Natural killer cell (primary cell): ENCODE data around the gene IGSF9. TPM values are rescaled to one million over a fixed set of nuclear protein-coding genes. Genes with fewer than 3 reads are reported as not detected.

Experiments used
- ATAC-seq, 3 donors: fragments of 150-1000 bp in 2 of 3; fragments of 200-7000 bp in 1 of 3; cut with Tn5 transposase; 1 replicate in 1 of 3; 2 replicates in 2 of 3; pipeline ENCODE4 v1.10.0; 2021; ENCODE audit warnings: mild to moderate bottlenecking in 2 of 3, moderate library complexity in 2 of 3
- DNase-seq, 2 donors: peaks; one replicate each; pipeline versions ENCODE4 v3.0.0 to v3.0.0-alpha.2; 2013 to 2021; ENCODE audit warnings: mixed read lengths in 1 of 2
- H3K27ac ChIP-seq: one replicate; pipeline ENCODE4 v1.5.1; 2013; ENCODE audit warnings: mild to moderate bottlenecking, low read length
- H3K27me3 ChIP-seq: one replicate; pipeline ENCODE4 v1.6.1; 2013; ENCODE audit warnings: low read length; ENCODE audit not compliant: control insufficient read depth, insufficient read depth
- H3K36me3 ChIP-seq: one replicate; pipeline ENCODE4 v1.6.1; 2013; ENCODE audit warnings: low read length; ENCODE audit not compliant: control insufficient read depth, insufficient read depth
- H3K4me1 ChIP-seq: one replicate; pipeline ENCODE4 v1.6.1; 2013; ENCODE audit warnings: low read length; ENCODE audit not compliant: control insufficient read depth, insufficient read depth
- H3K4me3 ChIP-seq: one replicate; pipeline ENCODE4 v1.5.1; 2013; ENCODE audit warnings: low read length
- H3K9me3 ChIP-seq: one replicate; pipeline ENCODE4 v1.6.1; 2013; ENCODE audit warnings: low read length; ENCODE audit not compliant: control insufficient read depth, insufficient read depth
- H3K27ac Mint-ChIP-seq, 2 donors: one replicate each; pipeline ENCODE4 v1.8.0; 2022; ENCODE audit warnings: mild to moderate bottlenecking in 2 of 2, mixed read lengths in 2 of 2, moderate library complexity in 1 of 2
- H3K27me3 Mint-ChIP-seq, 2 donors: one replicate each; pipeline ENCODE4 v1.8.0; 2022; ENCODE audit warnings: low read depth in 2 of 2, mixed read lengths in 2 of 2
- H3K36me3 Mint-ChIP-seq: one replicate; pipeline ENCODE4 v1.8.0; 2022; ENCODE audit warnings: mixed read lengths
- H3K4me1 Mint-ChIP-seq, 2 donors: one replicate each; pipeline ENCODE4 v1.8.0; 2022; ENCODE audit warnings: mixed read lengths in 2 of 2
- H3K4me3 Mint-ChIP-seq: one replicate; pipeline ENCODE4 v1.8.0; 2022; ENCODE audit warnings: mild to moderate bottlenecking, moderate library complexity, mixed read lengths
- H3K9me3 Mint-ChIP-seq, 2 donors: one replicate each; pipeline ENCODE4 v1.8.0; 2022; ENCODE audit warnings: mixed read lengths in 2 of 2
- WGBS: methylation state at CpG from one replicate; pipeline ENCODE4 v1.1.7; 2013; ENCODE audit warnings: missing lambda C conversion rate; ENCODE audit not compliant: insufficient coverage; 5-methylcytosine and 5-hydroxymethylcytosine counted together
- intact Hi-C: fragments of 100-400 bp; cut with micrococcal nuclease; formaldehyde crosslinking; loops from one replicate; pipeline ENCODE4 v1.14.2; 2022
- total RNA-seq, 4 donors: library from RNA; stranded (reverse); fragments of 120-200 nt in 1 of 4; gene quantifications; one replicate each; pipeline versions ENCODE4 v1.2.3 to v1.2.4, GENCODE V29; 2013 to 2022
- TF ChIP-seq, protein P1 (sequence below): fragments of 200-600 bp; IDR thresholded peaks from one replicate; pipeline ENCODE4 v1.8.0; 2022; ENCODE audit warnings: antibody characterized with exemption

The IGSF9 gene
- total RNA-seq, 3 donors from 2014 or later (not counting 1 experiment from before 2014, with no cell fraction given), result not detected

DNA sequence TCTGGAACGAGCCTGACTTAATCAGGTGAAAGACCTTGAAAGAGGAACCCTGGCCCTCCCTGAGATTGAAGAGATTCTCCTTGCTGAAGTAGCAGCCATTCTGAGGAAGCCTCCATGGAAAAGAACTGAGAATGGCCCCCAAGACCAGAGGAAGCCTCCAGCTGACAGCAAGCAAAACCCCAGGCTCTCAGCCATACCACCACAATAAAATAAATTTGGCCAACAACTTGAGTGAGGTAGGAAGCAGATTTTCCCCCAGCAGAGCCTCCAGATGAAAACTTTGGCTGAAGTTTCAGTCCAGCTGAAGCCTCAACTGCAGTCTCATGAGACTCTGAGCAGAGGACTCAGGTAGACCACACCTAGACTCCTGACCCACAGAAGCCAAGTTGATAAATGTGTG lies 42.6 kb upstream of the IGSF9 start:
- Histone ChIP-seq H3K27ac (no peak overlapping the region), H3K4me3 (no peak overlapping the region), H3K36me3 (no peaks in the 10 kb centered on the region), H3K27me3 (peaks cover 4% of the 10 kb centered on the region), H3K4me1 (no peaks in the 10 kb centered on the region), H3K9me3 (no peaks in the 10 kb centered on the region)
- WGBS, result 70% methylated on average over 1 of the region's 1 CpG
- DNase-seq (no peak), ATAC-seq (no peak)
- no peak overlapping the region for H3K27ac Mint-ChIP-seq
- TF ChIP-seq, protein P1, sequence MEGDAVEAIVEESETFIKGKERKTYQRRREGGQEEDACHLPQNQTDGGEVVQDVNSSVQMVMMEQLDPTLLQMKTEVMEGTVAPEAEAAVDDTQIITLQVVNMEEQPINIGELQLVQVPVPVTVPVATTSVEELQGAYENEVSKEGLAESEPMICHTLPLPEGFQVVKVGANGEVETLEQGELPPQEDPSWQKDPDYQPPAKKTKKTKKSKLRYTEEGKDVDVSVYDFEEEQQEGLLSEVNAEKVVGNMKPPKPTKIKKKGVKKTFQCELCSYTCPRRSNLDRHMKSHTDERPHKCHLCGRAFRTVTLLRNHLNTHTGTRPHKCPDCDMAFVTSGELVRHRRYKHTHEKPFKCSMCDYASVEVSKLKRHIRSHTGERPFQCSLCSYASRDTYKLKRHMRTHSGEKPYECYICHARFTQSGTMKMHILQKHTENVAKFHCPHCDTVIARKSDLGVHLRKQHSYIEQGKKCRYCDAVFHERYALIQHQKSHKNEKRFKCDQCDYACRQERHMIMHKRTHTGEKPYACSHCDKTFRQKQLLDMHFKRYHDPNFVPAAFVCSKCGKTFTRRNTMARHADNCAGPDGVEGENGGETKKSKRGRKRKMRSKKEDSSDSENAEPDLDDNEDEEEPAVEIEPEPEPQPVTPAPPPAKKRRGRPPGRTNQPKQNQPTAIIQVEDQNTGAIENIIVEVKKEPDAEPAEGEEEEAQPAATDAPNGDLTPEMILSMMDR, result no peak
- intact Hi-C loops, result no loop called here
- no peaks in the 10 kb centered on the region for H3K36me3 Mint-ChIP-seq
- H3K4me3 Mint-ChIP-seq, result no peak overlapping the region
- H3K27me3 Mint-ChIP-seq, result peaks cover 10 to 30% of the 10 kb centered on the region in 2 donors
- no peaks in the 10 kb centered on the region for H3K9me3 Mint-ChIP-seq
- H3K4me1 Mint-ChIP-seq, result no peaks in the 10 kb centered on the region

DNA sequence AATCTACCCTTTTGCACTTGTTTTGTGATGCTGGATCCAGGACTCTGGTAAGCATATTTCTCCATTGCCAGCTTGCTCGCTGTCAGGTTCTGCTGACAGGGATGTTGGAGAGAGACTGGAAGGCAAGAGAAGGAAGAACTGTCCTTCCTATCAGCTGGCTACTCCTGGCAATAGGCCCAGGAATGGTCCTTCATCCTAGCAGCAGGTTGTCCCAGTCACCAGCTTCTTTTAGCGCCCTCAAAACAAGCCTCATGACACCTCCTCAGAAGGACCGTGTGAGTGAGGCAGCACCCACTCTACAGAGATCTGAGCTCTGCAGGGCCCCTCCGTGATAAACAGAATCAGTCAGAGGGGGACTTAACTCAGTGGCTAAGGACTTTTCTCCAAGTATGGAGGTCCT lies 41.8 kb upstream of the IGSF9 start:
- no peaks in the 10 kb centered on the region for H3K9me3 ChIP-seq
- Mint-ChIP-seq H3K27ac (no peak overlapping the region), H3K36me3 (no peaks in the 10 kb centered on the region), H3K9me3 (no peaks in the 10 kb centered on the region), H3K4me3 (no peak overlapping the region), H3K27me3 (peaks cover 8 to 35% of the 10 kb centered on the region in 2 donors), H3K4me1 (no peaks in the 10 kb centered on the region)
- H3K4me3 ChIP-seq, result no peak overlapping the region
- H3K27me3 ChIP-seq, result peaks cover 4% of the 10 kb centered on the region
- TF ChIP-seq, protein P1, result no peak
- H3K4me1 ChIP-seq, result no peaks in the 10 kb centered on the region
- 94% methylated on average over 4 of the region's 4 CpGs for WGBS
- H3K36me3 ChIP-seq, result no peaks in the 10 kb centered on the region
- intact Hi-C loops, result no loop called here
- ATAC-seq (no peak), DNase-seq (no peak)
- H3K27ac ChIP-seq, result no peak overlapping the region

DNA sequence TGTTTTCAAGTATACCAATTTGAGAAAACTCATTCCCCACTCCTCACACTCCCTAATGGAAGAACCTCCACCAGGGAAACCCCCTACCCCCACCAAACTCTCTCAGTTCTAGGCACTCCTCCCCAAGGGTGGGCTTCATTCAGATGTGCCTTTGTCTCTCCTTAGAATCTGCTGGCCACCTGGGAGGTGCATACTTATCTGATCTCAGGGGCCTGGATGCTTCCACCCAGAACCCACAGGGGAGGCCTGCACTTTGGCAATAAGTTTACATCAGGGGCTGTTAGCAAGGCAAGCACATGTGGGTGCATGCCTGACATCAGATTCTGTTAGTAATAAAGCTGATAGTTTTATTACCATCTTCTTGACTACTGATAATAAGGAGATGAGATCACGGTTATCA lies 41.1 kb upstream of the IGSF9 start:
- H3K27me3 Mint-ChIP-seq, result peaks cover 12 to 35% of the 10 kb centered on the region in 2 donors
- no peaks in the 10 kb centered on the region for H3K9me3 ChIP-seq
- H3K4me1 Mint-ChIP-seq, result no peaks in the 10 kb centered on the region
- no peak overlapping the region for H3K27ac Mint-ChIP-seq
- no peak overlapping the region for H3K27ac ChIP-seq
- ATAC-seq, result no peak
- H3K4me1 ChIP-seq, result no peaks in the 10 kb centered on the region
- intact Hi-C loops, result no loop called here
- TF ChIP-seq, protein P1, result no peak
- no peak overlapping the region for H3K4me3 ChIP-seq
- peaks cover 4% of the 10 kb centered on the region for H3K27me3 ChIP-seq
- WGBS, result 100% methylated on average over 1 of the region's 1 CpG
- no peak for DNase-seq
- no peak overlapping the region for H3K4me3 Mint-ChIP-seq
- H3K36me3 ChIP-seq, result no peaks in the 10 kb centered on the region
- H3K36me3 Mint-ChIP-seq, result no peaks in the 10 kb centered on the region
- no peaks in the 10 kb centered on the region for H3K9me3 Mint-ChIP-seq

DNA sequence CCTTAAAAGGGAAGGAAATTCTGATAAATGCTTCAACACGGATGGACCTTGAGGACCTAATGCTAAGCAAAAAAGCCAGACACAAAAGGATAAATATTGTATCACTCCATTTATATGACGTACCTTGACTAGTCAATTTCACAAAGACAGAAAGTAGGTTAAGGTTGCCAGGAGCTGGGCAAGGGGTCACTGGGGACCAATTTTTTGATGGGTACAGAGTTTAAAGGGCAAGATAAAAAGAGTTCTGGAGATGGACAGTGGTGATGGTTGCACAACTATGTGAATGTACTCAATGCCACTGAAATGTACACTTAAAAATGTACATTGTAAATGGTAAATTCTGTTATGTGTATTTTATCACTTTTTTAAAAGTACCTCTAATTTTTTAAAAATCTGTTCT lies 40.7 kb upstream of the IGSF9 start:
- Histone ChIP-seq H3K27ac (no peak overlapping the region), H3K36me3 (no peaks in the 10 kb centered on the region), H3K27me3 (peaks cover 4% of the 10 kb centered on the region), H3K9me3 (no peaks in the 10 kb centered on the region), H3K4me1 (no peaks in the 10 kb centered on the region), H3K4me3 (no peak overlapping the region)
- WGBS, result 86% methylated on average over 2 of the region's 2 CpGs
- H3K4me3 Mint-ChIP-seq, result no peak overlapping the region
- no peaks in the 10 kb centered on the region for H3K36me3 Mint-ChIP-seq
- no peaks in the 10 kb centered on the region for H3K4me1 Mint-ChIP-seq
- DNase-seq (no peak), ATAC-seq (no peak)
- no peak overlapping the region for H3K27ac Mint-ChIP-seq
- intact Hi-C loops, result no loop called here
- H3K9me3 Mint-ChIP-seq, result no peaks in the 10 kb centered on the region
- peaks cover 12 to 31% of the 10 kb centered on the region in 2 donors for H3K27me3 Mint-ChIP-seq
- TF ChIP-seq, protein P1, result no peak
